Iris pigment epithelial cell (primary cell): ENCODE measurements around the gene LMOD3.
A peak's percentile ranks its signal among the peaks of the same experiment; 100 is the strongest.

Experiments used
- DNase-seq: peaks from one replicate; pipeline ENCODE4 v3.0.0-alpha.2; 2011; ENCODE audit warnings: low read depth

The LMOD3 gene

DNA sequence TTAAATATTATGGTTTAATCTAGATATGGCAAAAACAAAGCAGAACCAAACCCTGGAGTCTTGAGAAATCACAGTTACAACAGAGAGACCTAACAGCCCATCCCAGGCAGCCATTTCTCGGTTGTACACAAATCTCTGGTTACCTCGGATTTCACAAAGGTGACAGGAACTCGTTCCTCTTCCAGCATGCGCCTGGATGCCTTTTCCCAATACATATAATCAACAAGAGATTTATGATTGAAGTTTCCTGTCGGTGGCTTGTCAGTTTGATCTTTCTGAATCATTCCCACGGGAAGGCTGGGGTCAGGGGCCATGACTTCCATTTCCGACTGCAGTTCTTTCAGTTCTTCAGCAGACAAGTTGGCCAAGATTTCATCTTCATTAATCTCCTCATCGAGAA lies 445 bp downstream of the LMOD3 start:
- no peak for DNase-seq

DNA sequence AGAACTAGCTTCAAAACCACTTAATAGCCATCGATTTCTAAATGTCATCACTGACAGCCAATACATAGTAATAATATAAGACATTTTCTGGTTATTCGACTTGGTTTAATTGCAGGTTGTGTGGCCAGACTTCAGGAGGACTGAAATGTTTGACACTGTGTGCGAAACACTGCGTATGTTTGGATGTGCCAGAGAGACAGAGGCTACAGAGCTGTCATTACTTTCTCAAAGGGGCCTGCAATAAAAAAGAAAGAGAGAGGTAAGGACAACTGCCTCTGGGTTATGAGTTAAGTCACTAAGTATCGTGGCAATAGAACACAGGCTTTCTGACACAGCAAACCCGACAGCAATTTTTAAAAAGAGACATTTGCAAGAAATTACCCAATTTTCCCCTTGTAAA lies 882 bp downstream of the LMOD3 start:
- no peak for DNase-seq

DNA sequence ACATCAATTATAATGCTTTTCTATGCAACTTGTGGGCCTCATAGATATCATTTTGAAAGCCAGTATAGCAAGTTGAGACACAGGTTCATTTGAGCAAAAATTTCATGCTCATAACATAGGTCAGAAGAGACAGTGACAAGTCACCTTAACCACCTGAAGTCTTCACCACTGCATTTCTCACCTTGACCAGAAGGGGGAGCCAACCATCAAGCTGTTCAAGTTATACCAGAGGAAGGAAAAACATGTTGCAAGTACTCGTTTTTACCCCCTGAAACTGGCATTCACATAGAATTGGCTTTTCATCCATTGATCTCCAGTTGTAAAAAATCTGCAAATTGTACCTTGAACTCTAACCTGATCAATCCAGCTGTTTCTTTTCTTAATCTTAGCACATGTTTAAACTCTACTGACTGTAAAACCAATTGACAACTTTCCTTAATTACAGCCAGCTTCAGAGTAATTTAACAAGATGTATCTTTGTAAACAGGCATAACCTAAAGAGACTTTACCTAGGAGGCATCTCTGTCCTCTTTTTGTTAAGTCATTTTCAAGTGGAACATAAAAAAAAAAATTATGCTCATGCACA lies 1.4 kb downstream of the LMOD3 start:
- DNase-seq, result peak; percentile 79

DNA sequence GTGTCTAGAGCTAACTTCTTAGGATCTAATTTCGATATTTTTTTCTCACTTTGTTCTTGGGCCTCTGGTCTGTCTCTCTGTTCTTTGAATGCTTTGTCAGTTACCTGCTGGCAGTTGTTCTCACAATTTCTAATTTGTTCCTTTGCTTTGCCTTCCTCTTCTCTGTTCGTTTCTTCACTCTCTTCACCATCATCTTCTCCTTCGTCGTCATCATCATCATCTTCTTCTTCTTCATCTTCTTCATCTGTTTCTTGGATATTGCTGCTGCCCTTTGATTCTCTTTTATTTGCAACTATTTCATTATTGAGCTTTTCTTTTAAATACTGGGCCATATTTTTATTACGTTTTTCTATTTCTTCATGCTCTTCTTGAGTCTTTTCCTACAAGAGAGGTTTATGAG lies 2.7 kb downstream of the LMOD3 start:
- DNase-seq, result no peak

DNA sequence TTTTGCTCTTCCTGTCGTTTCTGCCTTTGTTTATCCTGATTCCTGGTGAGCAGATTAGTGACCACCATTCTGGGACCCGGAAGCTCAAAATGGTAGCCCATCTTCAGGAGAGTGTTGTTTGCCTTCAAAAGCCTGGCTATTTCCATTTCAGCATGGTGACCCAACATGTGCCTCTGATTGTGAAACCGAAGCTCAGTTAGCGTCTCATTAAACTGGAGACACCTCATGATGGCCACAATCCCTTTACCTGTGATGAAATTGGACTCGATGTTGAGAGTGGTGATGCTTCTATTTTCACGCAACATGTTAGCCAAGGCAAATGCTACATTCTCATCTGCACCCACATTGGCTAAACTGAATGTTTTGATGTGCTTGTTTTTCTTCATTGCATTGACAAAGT lies 3.3 kb downstream of the LMOD3 start:
- no peak for DNase-seq

DNA sequence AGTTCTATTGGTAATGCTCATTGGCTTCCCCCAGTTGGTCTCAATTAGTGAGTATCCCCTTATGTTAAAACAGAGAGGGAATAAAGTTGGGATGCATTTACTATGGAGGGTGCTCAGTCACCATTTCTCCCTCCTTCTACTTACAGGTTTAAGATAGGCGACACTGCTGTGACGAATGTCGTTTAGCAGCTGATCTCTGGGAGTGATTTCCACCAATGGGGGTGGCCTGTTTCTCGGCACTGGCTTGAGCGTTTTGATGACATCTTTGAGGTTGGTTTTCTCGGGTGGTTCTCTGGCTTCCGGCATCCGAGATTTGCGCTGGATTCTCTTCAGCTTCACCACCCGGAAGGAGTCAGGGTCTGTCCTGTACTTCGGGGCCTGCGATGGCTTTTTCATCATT lies 3.8 kb downstream of the LMOD3 start:
- DNase-seq, result no peak

DNA sequence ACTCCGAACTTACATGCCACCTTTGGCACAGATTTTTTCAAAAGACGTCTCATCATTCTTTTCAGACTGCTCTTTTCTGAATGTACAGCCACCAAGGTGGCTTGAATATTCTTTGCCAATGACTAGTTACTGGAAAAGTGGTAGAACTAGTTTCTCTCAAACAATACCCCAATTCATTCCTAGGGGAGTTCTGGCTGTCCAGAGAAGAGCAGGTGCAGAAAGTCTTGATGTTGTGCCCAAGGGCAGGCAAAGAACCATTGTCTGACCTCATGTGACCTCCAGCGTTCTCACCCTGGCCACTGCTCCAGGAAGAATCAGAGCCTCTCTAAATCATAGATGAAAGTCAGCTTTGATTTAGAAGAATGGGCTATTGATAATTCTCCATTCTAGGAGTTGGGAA lies 5.5 kb downstream of the LMOD3 start:
- no peak for DNase-seq

DNA sequence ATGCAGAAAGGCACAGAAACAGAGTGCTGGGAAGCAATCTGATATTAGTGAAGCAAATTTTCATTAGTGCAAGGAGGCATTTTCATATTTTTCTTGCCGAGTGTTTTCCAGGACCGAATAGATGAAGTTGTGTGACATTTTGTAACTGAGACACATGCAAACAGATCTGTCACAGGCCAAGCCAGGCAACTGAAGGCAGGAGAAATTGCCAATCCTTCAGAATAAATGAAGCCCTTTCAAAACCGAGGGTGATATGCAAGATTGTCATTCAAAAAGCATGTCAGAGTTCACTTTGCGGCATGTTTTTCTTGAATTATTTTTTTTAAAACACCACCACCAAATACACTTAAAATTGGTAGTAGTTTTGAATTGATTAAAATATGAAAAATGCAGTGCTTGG lies 6.2 kb downstream of the LMOD3 start:
- DNase-seq, result no peak

DNA sequence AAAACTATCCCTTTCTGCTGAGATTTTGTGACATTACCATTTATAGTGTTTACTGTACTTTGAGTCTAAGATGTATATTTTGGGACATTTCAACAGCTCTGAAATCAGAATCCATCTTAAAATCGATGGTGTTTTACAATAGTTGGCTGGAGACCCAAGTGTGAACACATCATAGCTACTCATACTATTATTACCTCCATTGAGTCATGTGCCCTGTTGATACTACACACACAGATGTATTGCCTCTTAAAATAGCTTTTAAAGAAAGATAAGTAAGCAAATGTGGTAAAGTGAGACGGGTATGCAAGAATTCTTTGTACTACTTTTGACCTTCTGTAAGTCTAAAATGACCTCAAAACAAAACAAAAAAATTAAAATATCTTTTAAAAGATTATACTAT lies 6.7 kb downstream of the LMOD3 start:
- DNase-seq, result peak; percentile 44

DNA sequence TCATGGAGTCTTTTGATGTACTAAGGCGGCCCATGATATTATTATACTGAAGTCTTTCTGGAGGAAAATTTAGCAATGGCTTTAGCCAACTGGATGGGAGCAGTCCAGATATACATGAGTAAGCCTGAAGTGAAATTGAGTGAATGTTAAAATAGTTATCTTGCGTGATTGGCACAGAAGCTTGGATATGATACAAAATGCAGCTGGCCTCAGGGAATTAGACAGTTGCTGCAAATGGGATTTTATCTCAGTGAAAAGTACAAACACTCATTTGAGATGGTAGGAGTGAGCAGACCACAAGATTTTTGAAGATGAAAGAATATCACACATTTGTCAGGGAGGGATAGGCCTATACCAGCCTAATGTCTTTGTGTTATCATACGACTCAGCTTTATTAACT lies 8.9 kb downstream of the LMOD3 start:
- no peak for DNase-seq

DNA sequence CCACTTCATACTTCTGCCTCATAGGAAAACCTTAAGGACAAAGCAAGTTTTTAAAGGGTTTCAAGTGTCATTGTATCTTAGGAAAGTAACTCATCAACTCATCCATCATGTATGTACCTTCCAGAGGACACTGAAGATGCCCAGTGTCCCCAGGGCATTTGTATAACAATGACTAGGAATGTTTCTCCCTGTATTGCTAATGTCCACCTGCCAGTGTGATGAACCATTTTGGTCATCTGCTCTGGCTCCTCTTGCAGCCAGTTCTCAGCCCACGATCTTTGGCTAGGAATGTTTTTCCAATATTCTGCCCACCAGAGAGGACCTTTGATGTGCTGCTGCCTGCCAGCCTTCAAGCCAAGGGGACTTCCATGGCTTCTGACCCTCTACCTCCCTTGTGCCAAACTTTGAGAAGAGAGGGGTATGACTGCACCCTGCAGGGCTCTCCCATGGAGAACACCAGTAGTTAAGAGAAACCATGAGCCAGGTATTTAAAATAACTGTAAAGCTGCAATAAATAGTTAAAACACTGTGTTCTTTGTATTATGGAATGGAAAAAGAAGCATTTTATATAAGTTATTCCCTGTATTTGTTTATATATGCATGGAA lies 11.4 kb downstream of the LMOD3 start:
- DNase-seq, result no peak

DNA sequence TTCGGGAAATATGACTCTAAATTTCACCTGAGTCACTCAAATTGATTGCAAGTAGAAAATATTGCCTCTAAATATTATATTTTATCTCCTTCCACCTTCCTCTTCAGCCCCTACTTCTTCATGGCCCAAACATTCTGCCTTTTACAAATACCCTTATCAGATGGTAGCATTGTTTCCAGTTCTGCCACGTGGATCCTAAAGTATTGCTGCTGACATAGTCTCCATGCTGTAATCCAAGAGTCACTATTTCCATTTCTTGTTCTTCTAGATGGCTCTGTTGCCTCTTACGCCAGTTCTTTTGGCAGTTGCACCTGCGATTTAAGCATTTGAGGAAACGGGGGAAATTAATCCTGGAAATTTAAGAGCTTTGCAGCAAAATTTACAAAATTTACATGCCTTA lies 13.6 kb downstream of the LMOD3 start:
- DNase-seq, result no peak

DNA sequence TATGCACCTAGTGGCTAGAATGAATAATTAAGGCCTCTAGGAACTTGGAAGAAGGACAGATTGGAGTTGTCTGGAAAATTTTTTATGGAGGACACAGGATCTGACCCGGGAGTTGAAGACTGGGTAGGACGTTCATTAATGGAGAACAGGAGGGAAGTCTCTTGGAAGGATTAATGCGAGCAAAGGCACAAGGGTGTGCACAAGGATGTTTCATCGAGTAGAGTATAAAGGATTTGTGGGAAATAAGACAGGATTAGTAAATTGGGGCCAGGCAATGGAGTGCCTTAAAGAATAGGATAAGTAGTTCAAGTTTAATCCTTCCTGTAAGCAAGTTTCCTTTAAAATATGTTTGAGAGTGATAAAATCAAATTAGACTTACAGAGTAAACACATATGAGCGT lies 14.6 kb downstream of the LMOD3 start:
- no peak for DNase-seq

DNA sequence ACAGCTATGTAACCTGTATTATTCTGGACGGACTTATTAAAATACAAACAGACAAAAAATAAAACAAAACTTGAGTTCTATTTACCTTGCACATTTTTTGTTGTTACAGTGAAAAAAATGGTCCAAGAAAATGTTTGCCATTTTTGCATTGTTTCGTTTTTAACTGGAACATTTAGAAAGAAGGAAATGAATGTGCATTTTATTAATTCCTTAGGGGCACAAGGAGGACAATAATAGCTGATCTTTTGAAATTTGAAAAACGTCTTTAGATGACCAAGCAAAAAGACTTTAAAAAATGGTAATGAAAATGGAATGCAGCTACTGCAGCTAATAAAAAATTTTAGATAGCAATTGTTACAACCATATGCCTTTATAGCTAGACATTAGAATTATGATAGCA lies 17.1 kb downstream of the LMOD3 start:
- no peak for DNase-seq

DNA sequence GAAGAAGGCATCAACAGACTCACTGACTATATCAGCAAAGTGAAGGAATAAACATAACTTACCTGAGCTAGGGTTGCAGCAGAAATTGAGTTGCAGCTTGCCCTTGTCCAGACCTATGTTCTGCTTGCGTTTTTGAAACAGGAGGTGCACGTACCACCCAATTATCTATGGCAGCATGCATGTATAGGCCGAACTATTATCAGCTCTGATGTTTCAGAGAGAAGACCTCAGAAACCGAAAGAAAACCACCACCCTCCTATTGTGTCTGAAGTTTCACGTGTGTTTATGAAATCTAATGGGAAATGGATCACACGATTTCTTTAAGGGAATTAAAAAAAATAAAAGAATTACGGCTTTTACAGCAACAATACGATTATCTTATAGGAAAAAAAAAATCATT lies 17.8 kb downstream of the LMOD3 start:
- no peak for DNase-seq

DNA sequence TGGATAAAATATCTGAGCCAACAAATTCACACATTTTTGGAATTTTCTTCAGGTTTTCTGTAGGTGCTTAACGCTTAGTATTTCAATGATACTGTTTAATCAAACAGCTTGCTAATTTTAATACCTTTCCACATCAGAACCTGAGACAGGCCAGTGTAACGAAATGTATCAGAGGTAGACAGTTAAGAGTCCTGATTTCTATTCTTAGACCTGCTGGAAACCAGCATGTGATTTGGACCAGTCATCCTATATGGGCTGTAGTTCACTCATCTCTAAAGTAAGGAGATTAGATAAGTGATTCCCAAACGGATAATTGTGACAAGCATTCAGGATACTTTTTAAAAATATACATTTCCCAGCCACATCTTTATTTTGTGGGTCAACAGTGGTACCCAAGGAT lies 19.3 kb downstream of the LMOD3 start:
- no peak for DNase-seq

DNA sequence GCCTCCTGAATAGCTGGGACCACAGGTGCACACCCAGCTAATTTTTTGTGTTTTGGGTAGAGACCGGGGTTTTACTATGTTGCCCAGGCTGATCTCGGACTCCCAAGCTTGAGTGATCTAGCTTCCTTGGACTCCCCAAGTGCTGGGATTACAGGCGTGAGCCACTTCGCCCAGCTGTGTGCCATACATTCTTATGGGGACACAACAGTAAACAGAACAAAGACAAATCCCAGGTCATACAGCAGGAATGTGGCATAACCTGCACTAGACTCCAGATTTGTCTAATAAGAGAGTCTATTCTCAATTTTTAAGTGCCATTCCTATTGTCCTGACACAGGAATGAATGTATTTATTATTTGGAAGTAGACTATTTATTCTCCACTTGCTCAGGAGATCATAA lies 20.0 kb downstream of the LMOD3 start:
- no peak for DNase-seq

DNA sequence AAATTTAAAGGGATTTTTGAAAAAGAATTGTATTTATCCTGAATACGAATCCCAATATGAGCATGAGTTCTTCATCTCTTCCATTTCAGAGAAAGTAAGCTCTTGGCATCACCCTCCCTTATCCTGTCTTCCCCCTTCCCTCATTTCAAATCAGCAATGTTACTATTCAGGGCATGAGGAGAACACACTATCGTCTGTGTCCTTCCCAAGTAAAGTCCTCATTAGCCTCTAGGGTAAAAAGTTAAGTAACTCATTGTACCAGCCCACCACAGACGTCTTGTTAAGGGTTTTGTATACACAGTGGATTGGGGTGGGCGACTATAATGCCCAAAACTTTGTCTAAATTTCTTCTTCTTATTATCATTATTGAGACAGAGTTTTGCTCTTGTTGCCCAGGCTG lies 22.8 kb downstream of the LMOD3 start:
- DNase-seq, result no peak

DNA sequence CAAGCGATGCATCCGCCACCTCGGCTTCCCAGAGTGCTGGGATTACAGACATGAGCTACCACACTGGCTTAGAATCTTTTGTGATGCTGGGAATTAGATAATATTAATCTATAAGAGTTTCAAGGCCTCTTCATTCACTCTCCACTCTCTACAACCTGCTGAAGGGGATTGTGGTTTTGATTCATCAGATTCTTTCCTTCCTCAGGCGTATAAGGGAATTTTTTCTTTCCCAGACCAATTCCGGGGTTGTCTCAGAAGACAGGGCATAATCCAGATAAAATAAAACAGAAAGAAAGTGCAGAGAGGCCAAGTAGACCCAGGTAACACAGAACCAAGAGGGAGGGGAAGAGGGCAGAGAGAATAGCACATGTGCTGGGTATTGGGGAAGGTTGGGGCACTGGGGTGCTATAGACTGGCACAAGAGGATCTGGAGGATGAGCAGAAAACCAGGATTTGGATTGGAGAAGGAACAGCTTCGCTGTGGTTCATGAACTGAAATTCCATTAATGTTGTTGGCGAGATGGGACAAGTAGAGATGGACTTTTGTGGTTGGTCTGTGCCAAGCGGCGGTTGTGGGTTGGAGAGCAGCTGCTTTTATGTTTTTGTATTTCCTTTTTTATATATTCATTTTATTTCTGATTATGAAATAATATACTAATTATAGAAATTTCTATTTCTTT lies 24.8 kb downstream of the LMOD3 start:
- DNase-seq, result peak; percentile 22

DNA sequence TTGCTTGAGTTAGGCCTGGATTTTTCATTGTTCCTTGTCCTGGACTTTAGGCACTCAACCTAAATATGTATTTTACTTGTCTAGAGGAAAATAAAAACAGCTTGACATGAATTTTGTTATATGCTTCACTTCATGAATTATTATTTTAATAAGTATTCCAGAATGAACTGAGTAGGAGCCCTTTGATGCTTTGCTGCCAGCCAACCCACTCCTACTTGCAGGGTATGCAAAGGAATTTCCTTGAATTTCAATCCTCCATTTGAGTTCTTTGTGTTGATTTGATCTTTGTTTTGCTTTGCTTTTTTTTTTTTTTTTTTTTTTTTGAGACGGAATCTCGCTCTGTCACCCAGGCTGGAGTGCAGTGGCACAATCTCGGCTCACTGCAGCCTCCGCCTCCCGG lies 26.1 kb downstream of the LMOD3 start:
- no peak for DNase-seq

DNA sequence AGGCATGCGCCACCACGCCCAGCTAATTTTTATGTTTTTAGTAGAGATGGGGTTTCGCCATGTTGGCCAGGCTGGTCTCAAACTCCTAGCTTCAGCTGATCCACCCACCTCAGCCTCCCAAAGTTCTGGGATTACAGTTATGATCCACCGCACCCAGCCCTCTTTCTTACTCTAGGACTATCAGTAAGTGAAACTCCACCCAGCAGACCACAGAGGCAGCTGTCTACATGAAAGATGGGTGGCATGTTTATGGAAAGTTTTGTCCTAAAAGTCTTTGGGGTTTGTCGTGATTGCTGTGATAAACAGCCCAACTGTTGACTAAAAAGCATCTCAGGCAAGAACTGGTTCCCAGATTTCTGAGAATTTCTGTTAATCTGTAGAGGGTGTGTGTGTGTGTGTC lies 26.8 kb downstream of the LMOD3 start:
- no peak for DNase-seq

DNA sequence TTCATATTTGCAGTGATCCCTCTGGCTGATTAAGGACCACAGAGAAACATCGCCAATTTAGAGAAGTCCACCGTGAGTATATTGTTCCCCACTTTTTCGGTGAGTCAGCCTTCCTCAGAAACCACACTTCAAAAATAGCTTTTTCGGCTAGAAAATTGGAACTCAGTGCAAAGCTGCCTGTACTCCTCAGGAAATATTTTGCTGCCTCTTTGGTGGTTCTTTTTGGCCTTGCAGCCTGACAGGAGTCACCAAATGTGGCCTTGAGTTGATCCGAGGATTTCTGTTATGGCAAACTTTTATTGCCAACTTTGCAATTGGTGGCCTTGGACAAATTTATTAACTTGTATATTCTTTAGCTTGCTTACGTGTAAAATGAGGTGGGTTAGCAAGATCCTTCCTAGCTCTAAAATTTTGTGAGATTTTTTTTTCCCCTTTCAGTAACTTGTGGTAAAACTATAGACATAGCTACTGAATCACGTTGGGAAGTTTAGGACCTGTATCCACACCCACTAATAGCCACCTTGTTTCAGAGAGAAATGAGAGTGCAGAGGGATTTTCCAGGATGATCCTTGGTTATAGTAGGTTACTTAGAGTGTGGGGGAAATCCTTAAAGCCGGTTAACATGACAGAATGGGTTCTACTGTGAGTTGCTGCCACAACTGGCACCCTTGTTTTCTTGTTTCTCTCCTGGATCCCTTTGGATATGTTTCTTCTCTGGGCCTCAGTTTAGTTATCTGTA lies 27.8 kb downstream of the LMOD3 start:
- peak; percentile 47 for DNase-seq

DNA sequence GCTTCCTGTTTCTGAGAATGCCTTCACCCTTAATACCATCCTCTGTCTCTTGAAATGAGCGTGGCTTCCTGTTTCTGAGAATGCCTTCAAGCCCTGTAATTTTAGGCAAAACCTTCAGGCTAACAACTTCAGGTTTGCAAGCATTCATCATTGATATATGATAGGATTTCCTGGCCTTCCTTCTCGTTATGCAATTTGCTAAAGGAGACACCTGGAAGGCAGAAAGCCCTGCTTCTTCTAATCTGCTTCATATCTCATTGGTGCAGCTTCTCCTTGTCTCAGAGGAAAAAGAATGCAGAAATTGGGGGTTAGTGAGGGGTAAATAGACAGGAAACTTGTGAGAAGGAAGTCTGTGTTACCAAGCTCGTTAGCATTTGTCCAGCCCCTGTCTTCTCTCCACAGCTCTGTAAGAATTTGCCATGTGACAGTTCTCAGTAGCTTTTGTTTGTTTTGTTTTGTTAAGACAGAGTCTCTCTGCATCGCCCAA lies 30.3 kb downstream of the LMOD3 start:
- DNase-seq, result peak; percentile 17
